ENCODE data around the gene SLX4IP.
"Not testable (repeated sequence)": the region's sequence is repeated elsewhere in the genome, so short reads cannot be mapped to it uniquely, and the experiment has no call there.

The SLX4IP gene

DNA sequence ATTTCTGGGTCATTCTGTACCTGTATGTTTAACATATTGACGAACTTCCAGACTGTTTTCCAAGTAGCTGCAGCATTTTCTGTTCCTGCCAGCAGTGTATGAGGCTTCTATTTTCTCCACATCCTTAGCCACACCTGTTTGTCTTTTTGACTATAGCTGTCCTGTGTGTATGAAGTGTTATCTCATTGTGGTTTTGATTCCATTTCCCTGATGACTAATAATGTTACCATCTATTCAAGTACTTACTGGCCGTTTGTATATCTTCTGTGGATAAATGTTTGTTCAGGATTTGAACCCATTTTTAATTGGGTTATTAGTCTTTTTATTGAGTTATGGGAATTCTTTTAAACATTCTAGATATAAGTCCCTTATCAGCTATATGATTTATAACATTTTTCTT, 143.5 kb downstream of the SLX4IP start:
- no peak for FAIRE-seq

DNA sequence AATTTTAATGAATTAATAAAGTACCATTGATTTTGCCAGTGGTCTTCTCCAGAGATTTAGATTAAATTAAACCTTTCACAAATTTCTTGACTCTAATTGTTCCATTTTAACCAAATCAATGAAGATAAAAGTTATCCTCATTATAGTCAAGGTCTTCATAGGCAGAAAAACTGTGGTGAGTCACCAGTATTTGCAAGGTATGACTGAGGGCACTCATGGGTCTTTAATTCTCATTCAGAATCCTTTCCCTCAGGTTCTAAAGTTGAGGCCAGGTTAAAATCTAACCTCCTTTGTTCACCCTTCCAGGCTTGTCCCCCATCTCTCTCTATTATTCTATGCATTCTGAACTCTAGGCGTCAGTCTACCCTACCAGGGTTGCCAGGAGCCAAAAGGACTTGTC, 144.8 kb downstream of the SLX4IP start:
- FAIRE-seq, result no peak

DNA sequence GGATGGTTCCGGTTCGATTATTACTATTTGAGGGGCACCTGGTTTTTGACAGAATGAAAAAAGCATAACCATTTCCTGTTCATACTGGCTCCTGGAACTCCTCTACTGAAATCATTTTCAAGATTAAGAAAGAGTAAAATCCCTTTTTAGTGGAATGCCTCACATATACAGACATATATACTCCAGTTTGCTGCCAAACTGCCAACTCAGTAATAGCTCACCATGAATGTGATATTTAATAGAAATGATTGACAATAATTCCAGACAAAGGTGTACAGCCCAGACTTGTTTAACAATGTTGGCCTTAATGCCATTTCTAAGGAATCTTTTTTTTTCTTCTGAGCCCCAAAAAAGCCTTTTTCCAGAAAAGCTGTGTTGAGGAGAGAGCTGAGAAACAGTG, 145.6 kb downstream of the SLX4IP start:
- FAIRE-seq, result no peak

DNA sequence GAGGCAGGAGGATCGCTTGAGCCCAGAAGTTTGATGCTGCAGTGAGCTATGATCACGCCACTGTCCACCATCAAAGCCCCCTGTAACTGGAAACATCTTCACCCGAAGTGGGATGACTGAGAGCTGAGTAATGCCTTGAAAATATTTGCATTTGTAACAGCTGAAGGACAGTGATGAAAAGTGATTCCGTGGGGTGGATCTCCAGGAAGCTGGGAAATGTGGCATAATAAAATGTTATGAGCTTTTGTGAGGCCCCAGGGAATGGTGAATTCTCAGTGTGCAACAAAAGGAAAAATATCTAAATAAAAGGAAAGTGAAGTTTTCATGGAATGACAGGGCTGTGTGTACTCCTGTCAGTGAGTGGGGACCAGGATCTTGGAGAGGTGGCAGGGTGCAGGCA, 146.7 kb downstream of the SLX4IP start:
- no peak for FAIRE-seq

DNA sequence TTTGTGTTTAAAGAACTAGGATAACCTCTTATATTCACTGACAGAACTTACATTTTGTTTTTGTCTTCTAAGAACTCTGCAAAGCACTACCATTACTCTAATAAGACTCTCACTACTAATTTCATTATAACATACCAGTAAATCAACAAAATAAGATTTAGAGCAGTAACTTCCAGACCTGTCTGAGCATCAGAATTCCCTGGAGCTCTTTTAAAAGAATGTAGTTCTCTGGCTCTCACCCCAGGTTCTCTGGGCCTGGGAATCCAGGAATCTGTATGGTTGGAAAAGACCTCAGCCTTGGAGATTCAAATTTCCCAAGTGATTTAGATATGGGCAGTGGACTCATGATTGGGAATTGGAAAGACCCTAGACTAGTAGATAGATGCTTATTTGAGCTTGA, 149.3 kb downstream of the SLX4IP start:
- no peak for FAIRE-seq

DNA sequence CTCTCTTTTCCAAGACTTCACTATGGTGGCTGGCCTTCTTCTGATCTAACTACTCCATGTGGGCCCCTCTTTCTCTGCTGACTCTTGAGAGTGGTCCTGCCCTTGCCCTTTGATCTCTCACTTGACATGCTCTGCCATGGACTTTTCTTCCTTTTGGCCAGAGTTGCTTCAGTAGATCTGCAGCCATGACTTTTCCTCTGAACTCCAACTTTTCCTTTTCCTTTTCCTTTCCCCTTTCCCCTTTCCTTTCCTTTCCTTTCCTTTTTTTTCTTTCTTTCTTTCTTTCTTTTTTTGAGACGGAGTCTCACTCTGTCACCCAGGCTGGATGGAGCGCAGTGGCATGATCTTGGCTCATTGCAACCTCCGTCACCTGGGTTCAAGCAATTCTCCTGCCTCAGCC, 150.2 kb downstream of the SLX4IP start:
- FAIRE-seq, result no peak

DNA sequence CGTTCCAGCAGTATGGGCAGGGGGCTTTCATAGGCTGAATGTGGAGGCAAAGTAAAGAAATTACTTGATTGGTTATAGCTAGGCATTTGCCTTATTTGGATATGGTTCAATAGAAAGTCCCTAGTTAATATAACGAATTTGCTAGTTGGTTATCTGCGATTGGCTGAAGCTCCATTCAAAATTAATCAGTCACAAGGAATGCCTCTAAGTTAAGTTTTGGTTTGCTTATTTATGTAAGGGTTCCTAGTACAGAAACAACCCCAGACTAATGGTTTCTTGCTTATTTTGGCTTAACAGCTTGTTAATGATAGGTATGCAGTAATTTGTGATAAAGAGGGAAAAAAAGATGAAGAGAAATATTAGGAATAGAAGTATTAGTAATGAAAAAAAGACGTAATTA, 151.2 kb downstream of the SLX4IP start:
- FAIRE-seq, result no peak

DNA sequence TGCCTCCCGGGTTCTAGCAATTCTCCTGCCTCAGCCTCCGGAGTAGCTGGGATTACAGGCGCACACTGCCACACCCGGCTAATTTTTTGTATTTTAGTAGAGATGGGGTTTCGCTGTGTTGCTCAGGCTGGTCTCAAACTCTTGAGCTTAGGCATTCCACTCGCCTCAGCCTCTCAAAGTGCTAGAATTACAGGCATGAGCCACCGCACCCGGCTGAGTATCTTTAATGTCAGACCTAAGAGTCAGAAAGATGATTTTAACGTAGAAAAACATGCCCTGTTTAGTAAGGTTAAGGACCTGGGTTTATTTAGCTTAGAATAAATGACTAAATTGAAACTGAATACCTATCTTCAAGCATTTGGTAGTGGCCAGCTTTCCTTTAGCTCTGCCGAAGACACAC, 155.3 kb downstream of the SLX4IP start:
- not testable (repeated sequence) for FAIRE-seq

DNA sequence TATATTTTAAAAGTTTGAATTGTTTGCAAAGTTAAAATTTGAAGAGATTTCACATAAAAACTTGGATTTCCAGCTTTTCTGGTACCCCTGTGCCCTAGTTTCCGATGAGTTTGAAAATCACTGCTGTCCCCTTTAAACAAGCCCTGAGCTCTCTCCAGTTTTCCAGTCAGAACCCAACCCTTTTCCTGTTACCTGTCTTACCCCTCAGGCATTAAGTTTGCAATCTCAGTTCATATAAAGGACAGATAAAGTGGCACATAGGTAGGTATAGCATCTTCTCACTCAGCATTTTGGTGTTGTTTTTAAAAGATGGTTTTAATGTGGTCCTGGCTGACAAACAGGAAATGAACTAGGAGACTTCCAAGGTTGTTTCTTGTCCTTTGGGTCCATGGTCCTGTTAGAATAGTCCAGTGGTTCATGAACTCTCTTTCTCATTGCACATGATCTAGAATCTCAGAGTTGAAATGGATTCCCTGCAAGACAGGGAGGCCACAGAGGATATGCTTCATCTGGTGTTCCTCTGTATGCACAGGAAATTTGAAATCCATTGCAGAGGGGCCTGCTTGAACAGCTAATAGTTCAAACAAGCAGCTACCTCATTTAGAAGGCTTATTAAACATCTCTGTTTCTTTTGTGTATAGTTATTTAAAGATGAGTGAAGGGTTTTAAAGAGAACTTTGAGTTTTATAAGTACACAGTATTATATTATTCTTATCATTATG, 156.0 kb downstream of the SLX4IP start:
- FAIRE-seq, result no peak

DNA sequence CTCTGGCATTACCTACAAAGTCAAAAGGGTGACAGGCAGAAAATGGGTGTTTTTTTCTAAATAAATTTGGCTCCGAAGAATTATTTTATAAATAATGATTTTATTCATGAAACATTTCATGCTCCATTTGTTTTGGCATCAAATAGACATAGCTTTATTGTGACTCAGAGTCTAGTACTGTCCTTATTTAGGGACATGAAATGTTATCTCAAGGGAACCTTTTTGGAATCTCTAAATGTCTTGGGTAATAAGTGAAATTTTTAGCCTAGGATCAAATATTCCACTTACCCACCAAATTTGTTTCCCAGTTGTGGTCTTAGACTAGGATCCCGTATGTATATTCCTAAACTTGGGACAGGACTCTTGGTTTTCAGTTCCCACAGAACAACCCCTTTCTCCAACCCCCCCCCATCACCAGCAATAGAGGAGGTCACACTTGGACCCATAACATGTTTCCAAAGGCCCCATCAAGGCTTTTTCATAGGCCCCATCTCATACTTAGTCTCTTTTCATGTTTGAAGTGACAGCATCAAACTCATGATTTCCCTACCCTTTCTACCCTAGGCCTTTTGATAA, 156.9 kb downstream of the SLX4IP start:
- FAIRE-seq, result no peak

DNA sequence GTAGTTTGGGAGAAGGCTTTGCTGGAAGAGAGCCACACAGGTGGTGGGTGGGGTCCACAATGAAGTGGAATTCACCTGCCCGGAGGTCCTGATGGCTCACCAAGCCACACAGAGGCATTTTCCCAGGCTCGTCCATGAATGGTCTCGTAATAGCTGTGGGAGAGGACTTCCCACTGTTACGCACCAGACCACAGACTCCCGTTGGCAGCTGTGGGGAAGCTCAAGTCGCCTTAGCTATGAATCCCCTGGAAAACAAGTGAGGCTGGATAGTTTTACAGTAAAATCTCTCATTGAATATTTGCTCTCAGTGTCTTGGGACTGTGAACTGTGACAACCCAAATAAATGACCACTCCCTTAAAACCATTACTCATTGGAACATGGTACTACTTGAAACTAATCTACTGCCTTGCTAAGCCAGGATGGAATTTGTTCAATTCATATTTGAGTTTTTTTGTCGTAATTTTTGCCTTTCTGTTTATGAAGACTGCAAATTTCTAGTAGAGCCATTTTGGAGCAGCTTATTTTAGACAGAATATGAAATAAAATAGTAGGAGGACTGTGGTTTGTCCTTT, 159.3 kb downstream of the SLX4IP start:
- no peak for FAIRE-seq

DNA sequence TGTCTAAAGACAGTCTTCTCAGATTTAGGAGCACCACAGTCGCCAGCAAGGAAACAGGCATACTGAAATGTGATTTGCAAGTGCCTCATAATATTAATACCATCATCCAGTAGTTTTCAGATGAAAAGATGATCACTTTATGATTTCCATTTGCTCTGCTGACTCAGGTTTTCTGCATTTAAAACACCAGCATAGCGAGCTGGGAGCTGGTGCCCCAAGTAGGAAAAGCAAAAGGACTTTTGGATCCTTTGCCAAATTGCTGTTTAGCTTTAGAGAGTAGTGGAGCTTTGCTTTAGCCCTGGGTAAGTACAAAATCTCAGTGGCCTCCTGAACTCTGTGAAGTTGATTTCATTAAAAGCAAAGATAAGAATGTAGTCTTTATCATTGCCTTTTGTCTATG, 160.2 kb downstream of the SLX4IP start:
- FAIRE-seq, result no peak

DNA sequence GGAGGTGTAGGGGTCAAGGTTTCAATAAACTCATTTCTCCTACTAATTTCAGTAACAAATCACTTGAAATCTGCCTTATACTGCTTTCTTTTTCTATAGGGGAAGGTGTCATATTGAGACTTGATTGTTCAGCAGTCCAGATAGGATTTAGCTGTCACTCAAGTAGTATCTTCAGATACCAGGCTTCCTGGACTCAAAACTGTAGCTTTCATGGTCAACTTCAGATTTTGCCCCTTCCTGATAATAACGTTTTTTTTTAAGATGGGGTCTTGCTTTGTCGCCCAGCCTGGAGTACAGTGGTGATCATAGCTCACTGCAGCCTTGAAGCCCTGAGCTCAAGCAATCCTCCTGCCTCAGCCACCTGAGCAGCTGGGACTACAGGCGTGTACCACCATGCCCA, 160.9 kb downstream of the SLX4IP start:
- no peak for FAIRE-seq

DNA sequence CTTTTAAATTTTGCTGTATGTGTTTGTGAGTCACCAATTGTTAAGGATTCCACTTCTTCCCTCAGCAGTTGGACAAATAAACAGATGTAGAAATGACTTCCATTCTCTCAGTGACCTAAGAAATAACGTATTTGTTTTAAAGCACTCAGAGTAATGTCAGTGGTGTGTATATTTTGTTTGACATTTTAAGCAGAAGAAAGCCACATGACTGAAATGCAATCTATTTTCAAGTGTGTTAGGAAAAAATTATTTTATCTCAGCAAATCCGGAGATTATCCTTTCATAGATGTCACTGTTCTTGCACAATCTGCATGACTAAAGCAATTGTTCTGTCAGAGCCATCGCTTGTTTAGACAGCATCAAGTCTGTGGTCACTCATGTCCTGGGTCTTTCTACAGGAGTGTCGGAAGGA, 161.6 kb downstream of the SLX4IP start:
- no peak for FAIRE-seq

DNA sequence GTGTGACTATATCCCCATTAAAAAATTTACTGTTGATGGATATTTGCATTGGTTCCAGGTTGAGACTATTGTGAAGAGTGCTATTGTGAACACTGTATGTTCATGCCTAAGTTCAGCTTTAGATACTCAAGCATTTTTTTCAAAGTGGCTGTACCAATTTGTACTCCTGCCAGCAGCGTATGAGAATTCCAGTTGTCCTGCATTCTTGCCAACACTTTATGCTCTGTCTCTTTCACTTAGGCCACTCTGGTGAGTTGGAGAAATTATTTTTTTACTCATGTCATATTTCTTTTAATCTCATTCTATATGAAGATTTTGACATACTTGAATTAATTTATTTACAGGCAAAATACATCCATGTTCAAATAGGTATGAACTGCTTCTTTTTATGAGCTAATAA, 162.5 kb downstream of the SLX4IP start:
- FAIRE-seq, result no peak

DNA sequence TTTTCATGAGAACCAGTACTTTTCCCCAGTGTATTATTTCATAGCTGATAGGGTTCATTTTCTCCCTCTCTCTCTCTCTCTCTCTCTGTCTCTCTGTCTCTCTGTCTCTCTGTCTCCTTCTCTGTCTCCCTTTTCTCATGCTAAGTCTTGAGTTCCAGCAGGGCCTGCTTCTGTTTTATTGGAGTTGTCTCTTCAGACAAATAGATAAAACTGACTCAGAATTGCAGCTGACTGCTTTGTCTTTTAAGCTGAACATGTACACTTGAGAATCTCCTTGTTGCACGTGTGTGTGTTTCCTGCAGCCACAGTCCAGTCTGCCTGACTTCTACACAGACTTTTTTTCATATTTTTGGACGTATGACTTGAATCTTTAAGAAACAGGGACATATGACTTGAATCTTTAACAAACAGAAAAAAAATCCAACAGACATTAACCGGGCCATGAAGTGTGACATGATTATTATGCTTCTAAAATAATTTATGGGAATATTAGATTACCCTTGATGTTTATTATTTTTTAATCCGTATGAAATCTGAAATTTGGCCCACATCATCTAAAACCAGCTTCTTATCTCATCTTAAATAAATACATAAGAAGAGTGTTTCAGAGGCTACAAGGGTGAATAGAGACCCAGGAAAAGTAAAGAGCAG, 167.2 kb downstream of the SLX4IP start:
- FAIRE-seq, result no peak

DNA sequence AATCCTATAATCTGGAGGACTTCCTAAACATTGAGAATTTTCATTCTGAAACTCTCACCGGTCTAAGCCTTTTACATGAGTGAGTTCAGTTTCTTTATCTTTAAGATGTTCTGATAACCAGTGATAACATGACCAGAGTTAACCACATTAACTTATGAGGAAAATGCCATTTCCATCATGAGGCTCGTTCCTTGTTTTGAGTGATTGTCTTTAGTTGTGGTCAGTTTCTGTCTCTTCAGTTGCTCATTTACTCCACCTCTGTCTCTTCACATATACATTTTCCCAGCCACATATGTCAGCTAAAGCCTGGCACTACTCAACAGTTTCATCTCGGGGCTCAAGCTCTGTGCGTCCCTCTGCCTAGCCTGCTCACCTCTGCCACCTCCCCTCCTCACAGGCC, 168.3 kb downstream of the SLX4IP start:
- FAIRE-seq, result no peak

DNA sequence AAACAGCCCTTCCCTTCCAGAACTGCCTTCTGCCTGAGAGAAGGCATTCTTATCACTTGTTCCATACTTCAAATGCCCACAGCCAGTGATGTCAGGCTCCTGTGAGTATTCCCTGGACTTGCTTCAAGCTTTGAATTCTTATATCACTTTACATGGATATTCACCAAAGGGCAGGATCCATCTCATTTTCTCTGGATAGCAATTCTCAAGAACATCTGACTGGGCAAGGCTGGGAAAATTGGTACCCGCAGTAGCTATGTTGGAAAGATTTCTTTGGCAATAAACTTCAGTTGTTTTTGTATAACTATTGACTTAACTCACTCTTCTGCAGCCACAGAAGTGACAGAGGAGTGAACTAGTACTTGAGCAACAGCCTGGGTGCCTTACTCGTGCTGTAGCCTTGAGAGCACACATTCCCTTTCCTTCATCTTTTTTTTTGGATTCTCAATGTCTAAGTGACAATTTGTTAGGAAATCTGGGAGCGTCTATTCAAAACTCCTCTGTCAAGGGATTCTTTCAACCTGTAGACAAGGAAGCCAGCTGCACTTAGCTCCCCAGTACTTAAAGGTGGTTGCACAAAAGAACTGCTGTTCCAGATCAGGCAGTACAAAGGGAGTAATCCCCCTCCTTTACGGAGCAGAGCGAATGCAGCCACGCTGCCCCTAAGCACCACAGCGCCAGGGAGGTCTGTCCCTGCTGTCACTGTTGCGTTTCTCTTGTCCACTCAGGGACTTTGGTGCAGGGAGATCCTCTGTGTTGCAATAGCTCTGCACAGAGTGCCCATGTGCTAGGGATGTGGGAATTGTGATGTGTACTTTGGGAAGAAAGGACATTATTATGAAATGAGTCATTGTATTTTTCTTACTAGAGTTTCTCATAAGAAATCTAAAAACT, 169.1 kb downstream of the SLX4IP start:
- no peak for FAIRE-seq

DNA sequence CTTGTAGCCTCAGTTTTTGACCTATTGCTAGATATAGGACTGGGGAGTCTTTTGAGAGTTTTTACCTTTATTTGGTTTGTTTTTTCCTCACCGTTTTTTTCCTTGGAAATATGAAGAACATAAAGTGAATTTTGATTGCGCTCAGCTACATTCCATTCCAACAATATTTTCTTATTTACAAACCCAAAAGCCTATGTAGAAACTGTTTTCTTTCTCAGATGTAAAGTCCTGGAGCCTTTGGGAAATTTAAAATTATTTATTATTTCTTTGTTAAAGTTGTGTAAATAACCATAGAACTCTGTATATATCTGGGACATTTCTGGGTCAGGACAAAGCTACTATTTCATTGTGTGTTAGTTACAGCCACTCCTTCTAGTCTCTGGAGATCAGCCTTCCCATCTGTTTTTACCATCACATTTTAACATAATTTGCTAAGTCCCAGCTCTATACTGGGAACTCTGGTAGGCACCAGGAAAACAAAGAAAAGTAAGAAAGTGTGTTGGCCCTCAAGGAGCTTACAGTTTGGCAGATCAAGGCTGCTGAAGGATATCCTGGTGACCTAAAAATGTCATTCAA, 169.8 kb downstream of the SLX4IP start:
- no peak for FAIRE-seq

DNA sequence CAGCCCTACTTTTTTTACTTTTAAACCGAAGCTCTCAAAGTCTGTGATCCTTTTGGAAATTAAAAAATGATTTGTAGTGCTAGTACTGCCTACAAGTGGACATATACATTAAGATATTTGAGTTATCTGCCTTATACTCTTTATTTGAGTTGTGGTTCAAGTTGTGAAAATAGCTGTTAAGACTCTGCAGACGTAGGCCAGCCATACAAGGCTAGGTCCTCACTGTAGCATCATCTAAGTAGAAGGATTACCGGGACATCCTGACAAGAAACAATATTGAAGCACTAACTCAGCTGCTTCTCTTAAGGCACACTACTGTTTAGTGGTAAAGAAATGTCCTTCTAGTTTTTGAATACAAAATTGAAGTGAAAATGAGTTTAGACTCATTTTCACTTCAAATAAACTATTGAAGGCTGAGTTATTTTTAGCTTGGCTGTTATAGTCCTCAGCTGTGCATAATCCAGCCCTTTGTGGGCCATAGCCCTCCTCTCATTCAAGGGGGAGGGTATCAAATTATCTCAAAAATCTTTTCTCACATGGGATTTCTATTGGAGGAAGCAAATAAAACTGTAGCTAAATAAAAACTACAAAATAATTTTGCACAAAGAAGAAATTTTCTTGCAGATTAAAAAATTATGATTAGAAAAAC, 170.6 kb downstream of the SLX4IP start:
- FAIRE-seq, result no peak

DNA sequence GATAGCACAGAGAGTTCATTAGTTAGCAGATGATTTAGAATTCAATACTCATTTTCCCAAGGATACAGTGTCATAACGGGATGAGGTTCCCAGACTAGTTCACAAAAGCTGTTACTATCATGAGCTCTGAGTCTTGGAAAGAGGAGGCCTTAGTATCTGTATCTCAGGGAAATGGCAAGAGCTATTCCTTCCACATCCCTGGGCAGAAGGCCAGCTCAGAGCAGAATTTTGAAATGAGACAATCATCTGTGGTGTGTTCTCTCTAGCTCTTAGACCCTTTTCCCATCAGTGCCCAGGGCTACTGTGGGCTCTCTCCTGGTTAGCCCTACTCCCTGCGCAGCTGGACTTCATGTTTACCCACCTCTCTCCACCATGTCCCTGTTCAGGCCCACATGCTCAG, 174.2 kb downstream of the SLX4IP start:
- no peak for FAIRE-seq

DNA sequence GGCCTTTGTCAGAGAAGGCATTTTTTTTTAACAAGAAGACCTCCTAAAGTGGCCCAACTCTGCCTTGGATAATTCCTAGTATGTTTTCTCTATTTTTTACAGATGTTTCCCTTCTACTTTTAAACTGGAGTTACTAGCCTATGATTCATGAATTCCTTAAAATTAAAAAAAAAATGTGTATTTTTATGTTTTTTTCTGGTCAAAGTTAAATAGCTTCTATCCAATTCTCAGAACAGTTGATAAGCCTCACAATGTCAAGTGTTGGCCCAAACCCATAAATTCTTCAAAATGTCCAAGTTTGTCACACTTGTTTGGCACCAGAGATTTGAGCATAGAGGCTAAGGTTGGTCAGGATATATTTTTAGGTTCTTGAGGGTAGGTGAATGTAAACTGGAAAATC, 174.7 kb downstream of the SLX4IP start:
- no peak for FAIRE-seq
